KOPT-K1 (cell line): ENCODE data around the gene ITFG2.
A peak's percentile ranks its signal among the peaks of the same experiment; 100 is the strongest.
"Not testable (repeated sequence)": the region's sequence is repeated elsewhere in the genome, so short reads cannot be mapped to it uniquely, and the experiment has no call there.

Source experiments
- H3K27ac ChIP-seq: fragments of 200-600 bp; sonication (generic); 2 replicates; pipeline ENCODE4 v1.5.1; 2016; ENCODE audit warnings: antibody characterized with exemption, mild to moderate bottlenecking, low read depth, low read length; ENCODE audit not compliant: poor library complexity, severe bottlenecking
- H3K36me3 ChIP-seq: fragments of 200-600 bp; sonication (generic); 2 replicates; pipeline ENCODE4 v1.5.1; 2017; ENCODE audit warnings: antibody characterized with exemption, mild to moderate bottlenecking, low read length, moderate library complexity; ENCODE audit not compliant: insufficient read depth
- H3K9me3 ChIP-seq: fragments of 200-600 bp; sonication (generic); 2 replicates; pipeline ENCODE4 v1.5.1; 2017; ENCODE audit warnings: antibody characterized with exemption, low read length, mild to moderate bottlenecking; ENCODE audit not compliant: insufficient read depth, poor library complexity, severe bottlenecking

The ITFG2 gene

DNA sequence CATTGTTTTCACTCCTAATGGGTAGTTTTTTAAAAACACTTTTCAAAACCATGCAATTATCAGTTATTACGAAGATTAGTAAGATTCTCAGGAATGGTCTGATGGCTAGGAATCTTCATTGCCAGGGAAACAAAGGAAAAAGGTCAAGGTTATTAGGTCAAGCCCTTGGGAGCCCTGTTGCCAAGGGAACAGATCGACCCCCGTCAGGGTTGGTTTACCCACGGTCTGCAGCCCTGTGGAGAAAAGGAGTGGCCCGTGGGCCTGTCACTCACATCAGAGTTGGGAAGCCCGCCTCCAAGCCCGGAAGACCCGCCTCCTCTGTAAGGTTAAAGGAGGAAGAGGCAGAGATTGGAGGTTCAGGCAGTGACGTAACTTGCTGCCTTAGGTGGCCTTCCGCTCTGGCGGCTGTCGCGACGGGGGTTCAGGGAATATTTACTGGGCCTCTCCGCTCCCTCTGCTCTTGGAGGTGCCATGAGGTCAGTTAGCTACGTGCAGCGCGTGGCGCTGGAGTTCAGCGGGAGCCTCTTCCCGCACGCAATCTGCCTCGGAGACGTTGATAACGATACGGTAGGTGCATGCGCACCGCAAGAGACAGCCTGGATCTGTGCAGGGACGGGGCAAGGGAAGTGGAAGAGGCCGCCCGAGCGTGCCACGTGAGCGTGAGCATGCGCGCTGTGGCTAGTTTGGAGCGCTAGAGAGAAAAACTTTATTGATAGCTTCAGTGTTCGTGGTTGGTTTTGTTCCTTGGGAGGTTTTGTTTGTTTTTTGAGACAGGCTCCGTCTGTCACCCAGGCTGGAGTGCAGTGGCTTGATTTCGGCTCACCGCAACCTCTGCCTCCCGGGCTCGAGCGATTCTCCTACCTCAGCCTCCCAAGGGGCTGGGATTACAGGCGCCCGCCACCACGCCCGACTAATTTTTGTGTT lies at the start of gene ITFG2:
TSS of gene ITFG2 (plus strand) at position 379 of the 924 bp plus-strand sequence. CDS start at position 472, 93 bp downstream.
- H3K9me3 ChIP-seq, result no peaks in the 10 kb centered on the region
- H3K27ac ChIP-seq, result peak within 1 kb of the TSS; percentile 91
- peaks cover 19% of the 10 kb centered on the region for H3K36me3 ChIP-seq

DNA sequence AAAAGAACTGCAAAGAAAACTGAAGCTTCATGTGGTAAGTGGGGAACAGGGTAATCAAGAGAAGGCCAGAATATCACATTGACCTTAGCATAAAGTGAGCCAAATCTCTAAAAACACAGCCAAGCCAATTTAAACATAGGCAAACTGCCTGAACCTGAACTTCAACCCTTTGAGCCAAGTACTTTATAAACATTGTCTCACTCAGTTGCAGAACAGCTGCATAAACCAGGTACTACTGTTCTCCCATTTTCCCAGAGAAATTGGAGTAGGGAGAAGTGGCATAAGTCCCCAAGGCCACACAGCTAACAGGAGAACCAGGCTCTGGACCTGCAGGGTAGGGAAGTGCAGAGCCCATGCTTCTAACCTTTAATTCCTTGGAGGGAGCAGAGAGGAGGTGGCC lies 48.1 kb upstream of the ITFG2 start:
- no peak overlapping the region for H3K27ac ChIP-seq
- H3K36me3 ChIP-seq, result no peaks in the 10 kb centered on the region
- no peaks in the 10 kb centered on the region for H3K9me3 ChIP-seq

DNA sequence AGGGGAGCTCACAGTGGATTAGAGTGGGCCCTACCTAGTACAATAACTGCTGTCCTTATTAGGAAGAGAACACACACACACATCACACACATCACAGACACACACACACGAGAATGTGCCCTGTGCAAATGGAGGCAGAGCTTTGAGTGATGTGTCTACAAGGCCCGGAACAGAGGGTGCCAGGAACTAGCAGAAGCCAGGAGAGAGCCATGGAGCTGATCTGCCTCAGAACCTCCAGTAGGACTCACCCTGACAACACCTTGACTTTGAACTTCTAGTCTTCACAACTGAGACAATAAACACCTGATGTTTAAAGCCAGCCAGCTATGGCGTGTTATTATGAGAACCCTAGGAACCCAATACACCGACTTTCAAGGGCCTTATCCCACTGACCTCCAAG lies 47.4 kb upstream of the ITFG2 start:
- H3K9me3 ChIP-seq, result no peaks in the 10 kb centered on the region
- no peak overlapping the region for H3K27ac ChIP-seq
- H3K36me3 ChIP-seq, result no peaks in the 10 kb centered on the region

DNA sequence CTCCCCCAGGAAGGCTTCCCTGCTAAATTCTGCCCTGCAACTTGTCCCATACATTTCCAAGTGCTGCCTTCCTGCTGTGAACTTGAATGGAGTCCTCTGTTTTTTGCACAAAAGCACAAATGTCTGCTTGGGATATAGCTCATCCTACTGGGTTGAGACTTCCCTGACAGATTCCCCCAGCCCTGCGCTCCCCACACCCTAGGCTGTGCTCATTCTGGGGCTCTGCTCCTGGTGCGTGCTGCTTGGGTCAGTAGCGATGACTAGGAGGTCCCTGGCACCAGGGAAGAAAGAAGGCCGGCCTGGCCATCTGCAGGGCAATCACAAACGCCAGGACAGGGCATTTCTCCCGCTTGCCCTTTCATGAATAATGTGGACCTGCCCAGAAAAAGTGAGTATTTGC lies 46.9 kb upstream of the ITFG2 start:
- H3K27ac ChIP-seq, result no peak overlapping the region
- H3K9me3 ChIP-seq, result no peaks in the 10 kb centered on the region
- H3K36me3 ChIP-seq, result no peaks in the 10 kb centered on the region

DNA sequence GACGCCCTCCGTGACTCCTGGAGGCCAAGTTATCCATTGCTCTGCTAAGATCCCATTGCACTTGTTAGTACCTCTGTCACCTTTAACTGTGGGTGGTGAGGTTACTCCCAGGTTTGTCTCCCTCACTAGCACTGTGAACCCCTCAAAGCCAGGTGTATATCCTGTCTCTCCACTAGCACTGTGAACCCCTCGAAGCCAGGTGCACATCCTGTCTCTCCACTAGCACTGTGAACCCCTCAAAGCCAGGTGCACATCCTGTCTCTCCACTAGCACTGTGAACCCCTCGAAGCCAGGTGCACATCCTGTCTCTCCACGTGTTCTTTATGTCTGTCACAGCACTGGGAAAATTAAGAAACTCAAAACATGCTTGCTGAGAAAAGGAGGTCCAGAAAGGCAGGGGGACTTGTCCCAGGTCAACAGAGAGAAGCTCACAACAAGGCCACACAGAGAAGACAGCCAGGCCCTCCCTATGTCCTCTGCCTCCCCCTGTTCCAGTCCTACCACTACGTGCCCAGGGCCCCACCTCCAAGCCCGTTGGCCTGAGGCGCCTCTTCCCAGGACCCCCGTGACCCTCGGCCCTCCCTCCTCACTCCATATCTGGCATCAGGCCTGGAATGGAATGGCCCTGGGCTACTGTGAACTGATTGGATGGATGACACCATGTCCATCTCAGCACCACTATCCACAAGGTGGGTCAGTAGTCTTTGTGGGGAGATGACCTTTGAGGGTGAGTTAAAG lies 44.1 kb upstream of the ITFG2 start:
- no peak overlapping the region for H3K27ac ChIP-seq
- no peaks in the 10 kb centered on the region for H3K9me3 ChIP-seq
- no peaks in the 10 kb centered on the region for H3K36me3 ChIP-seq

DNA sequence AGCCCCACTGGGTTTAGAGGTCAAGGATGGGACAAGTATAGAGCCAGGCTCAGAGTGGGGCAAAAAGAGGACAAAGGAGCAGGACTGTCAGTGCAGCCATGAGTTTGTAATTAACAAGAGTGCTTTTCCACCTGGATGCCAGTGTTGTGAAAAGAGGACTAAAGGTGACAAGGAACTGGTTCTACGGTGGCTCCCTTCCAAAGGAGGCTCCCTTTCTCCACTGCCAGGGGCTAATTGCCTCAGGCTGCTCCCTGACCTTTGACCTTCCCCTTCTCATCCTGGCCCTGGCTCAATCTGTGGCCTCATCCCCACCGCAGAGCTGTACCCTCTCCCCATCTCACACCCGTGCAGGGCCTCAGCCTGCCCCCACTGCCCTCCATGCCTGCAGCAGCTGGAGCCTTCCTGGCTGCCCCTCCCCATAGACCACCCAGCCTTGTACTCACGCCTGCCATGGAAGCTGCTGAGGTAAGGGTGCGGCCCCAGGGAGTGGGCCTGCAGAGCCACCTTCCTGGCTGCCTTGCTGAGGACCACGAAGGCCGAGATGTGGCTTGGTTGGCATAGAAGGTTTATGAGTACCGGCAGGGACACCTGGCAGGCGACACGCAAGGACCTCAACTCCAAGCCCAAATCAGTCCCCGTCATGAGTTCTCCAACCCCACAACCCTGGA lies 42.5 kb upstream of the ITFG2 start:
- H3K9me3 ChIP-seq, result no peaks in the 10 kb centered on the region
- no peak overlapping the region for H3K27ac ChIP-seq
- H3K36me3 ChIP-seq, result no peaks in the 10 kb centered on the region

DNA sequence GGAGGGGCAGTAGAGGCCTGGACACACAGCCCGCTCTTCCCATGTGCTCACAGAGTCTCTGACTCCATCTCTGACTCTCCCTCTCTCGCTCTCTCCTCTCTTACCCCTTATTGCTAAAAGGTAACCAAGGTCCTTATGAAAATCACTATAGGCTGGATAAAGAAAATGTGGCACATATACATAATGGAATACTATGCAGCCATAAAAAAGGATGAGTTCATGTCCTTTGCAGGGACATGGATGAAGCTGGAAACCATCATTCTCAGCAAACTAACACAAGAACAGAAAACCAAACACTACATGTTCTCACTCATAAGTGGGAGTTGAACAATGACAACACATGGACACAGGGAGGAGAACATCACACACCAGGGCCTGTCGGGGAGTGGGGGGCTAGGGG lies 41.9 kb upstream of the ITFG2 start:
- not testable (repeated sequence) for H3K36me3 ChIP-seq, H3K9me3 ChIP-seq, H3K27ac ChIP-seq

DNA sequence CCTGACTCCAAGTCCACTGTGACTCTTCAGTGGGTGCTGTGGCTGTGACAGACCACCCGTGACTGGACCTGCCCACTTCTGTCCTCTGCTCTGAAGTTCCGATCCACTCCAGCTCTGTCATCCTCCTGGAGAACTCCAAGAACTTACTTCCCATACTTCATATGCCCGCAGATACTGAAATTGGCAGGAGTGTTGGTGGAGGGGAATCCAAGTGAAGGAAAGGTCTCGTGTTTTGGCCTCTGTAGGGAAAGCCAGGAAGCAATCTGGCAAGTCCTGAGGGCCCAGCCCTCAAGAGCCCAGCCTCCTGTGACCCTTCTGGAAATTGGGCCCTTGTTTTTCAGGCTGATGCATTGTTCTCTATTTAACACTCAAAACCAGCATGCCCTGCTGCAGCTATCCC lies 40.1 kb upstream of the ITFG2 start:
- H3K9me3 ChIP-seq, result no peaks in the 10 kb centered on the region
- no peaks in the 10 kb centered on the region for H3K36me3 ChIP-seq
- no peak overlapping the region for H3K27ac ChIP-seq

DNA sequence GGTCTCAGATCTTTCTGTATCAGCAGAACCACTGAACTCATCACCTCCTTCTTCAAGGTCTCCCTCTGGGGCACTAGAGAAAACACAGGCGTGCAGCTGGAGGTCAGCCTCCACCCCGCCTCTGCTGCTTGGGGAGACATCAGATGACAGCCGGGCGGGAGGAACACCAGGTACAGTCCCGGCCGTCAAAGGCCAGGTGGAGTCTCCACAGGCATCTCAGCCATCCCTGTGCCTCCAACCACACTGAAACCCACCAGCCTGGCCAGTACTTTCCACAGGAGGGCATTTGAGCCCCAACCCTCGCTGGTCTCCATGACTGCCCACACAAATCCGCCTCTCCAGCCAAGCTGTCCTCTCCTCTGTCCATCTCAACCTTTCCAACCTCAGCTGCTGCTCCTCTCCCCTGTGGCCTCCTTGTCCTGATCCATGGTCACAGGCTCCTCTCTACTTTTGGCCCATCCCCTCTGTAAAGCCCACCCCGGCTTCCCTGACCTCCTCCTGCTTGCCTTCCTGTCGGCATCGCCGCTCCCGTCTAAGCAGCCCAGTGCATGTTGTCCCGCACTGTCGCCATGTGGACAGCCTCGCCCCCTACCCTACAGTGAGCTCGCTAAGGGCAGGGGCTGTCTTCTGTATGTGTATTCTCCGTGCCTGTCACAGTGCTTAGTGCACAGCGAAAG lies 39.1 kb upstream of the ITFG2 start:
- Histone ChIP-seq H3K36me3 (no peaks in the 10 kb centered on the region), H3K9me3 (no peaks in the 10 kb centered on the region), H3K27ac (no peak overlapping the region)

DNA sequence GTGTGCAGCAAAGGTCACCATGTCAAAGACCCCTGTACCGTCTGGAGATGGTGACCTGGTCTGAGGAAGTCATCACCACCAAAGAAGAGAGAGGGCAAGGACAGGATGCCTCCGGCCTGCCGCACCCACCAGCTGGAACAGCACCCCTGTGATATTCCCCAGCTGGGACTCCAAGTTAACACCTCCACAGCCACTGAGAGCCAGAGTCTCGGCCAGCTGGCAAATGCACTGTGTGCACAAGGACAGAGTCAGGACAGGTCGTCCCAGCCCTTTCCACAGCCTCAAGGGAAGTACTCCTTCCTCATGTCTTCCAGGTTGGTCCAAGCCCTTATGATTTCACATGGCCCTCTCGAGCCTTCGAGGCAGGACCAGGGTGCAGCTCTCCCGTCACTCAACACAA lies 37.0 kb upstream of the ITFG2 start:
- no peak overlapping the region for H3K27ac ChIP-seq
- H3K36me3 ChIP-seq, result no peaks in the 10 kb centered on the region
- H3K9me3 ChIP-seq, result no peaks in the 10 kb centered on the region

DNA sequence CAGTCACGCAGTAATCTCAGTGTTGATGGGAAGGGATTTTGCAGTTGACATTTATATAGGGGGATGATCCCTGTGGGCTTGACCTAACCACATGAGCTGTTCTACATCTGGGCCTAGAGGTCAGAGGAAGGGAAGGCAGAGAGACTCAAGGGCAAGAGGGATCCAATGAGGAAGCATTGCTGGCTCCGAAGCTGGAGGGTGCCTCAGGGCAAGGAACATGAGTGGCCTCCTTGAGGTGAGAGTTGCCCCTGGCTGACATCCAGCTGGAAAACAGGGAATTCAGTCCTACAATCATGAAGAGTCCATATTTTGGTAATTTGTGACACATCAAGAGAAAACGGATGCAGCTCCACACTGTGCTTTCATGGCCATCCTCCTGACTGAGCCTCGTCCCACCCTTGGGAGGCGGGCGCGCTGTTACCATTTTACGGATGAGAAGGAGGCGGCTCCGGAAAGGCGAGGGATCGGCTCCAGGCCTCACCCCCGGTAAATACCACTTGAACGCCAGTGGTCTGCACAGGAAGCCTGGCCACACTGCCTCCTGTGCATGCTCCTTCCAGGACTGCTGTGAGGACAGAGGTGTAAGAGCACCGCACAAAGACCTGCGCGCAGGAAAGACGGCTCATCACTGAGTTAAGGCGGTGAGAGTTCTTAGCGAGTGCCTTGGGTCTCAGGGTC lies 36.2 kb upstream of the ITFG2 start:
- H3K36me3 ChIP-seq, result no peaks in the 10 kb centered on the region
- H3K9me3 ChIP-seq, result no peaks in the 10 kb centered on the region
- no peak overlapping the region for H3K27ac ChIP-seq

DNA sequence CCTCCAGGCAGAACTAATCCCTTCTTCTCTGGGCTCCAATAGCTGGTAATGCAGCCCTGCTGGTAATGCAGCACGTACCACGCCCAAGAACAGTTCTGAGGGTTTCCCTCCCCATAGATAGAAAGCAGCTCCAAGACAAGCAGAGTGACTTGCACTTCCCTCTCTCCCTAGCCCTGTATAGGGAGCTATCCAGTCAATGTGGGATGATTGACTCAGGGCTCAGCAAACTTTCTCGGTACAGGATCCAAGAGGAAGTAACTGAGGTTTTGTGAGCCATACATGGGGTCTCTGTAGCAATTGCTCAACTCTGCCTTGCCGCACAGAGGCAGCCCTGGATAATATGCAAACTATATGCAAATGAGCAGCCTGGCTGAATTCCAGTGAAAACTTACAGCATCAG lies 33.2 kb upstream of the ITFG2 start:
- Histone ChIP-seq H3K36me3 (no peaks in the 10 kb centered on the region), H3K9me3 (no peaks in the 10 kb centered on the region), H3K27ac (no peak overlapping the region)

DNA sequence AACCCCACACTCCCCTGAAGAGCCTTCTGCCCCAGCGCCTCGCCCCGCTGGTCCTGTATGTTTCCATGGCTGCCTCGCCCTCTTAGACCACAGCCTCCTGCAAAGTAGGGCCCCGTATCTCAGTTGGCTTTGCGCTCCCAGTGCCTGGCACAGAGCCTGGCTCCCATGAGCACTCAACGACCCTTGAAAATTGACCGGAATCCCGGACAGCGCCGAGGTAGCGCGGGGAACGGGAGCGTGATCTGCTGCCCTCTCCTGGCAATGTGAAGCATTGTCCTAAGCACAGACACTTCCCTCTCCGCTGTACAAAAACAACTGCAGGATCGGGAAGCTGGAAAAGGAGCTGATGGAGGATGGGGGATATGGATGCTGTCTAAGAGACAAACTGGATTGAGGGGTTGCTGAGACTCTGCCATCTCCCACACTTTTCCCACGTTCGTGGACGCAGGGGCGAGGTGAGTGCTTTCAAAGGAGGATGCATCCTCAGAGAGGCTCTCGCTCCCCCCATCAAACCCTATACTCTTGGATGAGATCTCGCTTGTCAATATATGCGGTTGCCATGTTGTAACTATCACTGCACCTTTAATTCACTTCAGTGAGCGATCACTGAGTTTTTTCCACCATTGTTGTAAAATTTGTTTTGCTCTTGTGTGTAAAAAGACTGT lies 28.4 kb upstream of the ITFG2 start:
- Histone ChIP-seq H3K27ac (no peak overlapping the region), H3K9me3 (no peaks in the 10 kb centered on the region), H3K36me3 (no peaks in the 10 kb centered on the region)

DNA sequence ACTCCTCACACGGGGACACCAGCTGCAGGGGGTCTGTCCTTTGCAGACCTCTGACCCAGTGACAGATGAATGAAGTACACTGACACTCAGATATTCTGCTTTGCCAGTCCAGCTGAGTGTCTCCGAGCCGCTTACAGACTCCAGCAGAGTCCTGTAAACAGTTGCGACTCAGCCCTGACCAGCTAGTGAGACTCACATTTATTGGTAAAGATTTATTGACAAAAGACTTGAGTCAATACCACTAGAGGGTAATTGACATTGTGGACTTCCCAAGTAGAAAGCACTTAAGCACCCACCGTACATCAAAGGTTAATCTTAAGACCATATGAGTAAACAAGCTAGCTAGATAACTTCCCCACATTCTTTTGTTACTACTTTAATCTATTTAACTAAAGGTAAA lies 27.5 kb upstream of the ITFG2 start:
- no peak overlapping the region for H3K27ac ChIP-seq

More for the DNA sequence above, 27.5 kb upstream of the ITFG2 start:
- H3K36me3 ChIP-seq, result no peaks in the 10 kb centered on the region
- H3K9me3 ChIP-seq, result no peaks in the 10 kb centered on the region
